GM23338 (cell line): ENCODE measurements around the gene RGS7. TPM values are rescaled to one million over a fixed set of nuclear protein-coding genes. Genes with fewer than 3 reads are reported as not detected.

Experiments used
- ATAC-seq: fragments of 200-7000 bp; cut with Tn5 transposase; 3 replicates; pipeline ENCODE4 v1.9.1; 2020
- DNase-seq: peaks from one replicate; pipeline ENCODE4 v3.0.0-alpha.2; 2015; ENCODE audit warnings: low spot score
- H2AFZ ChIP-seq: fragments of 200-600 bp; sonication (generic); 2 replicates; pipeline ENCODE4 v1.8.0; 2016; ENCODE audit warnings: antibody characterized with exemption, mild to moderate bottlenecking, moderate library complexity
- H3F3A ChIP-seq: fragments of 200-600 bp; sonication (generic); replicated peaks from 2 replicates; pipeline ENCODE4 v1.8.0; 2017; ENCODE audit warnings: antibody characterized with exemption, mixed run types, low read depth
- H3K27ac ChIP-seq: fragments of 200-600 bp; sonication (generic); 2 replicates; pipeline ENCODE4 v1.6.1; 2016; ENCODE audit warnings: low read depth
- H3K27me3 ChIP-seq: fragments of 200-600 bp; sonication (generic); 2 replicates; pipeline ENCODE4 v1.8.0; 2016; ENCODE audit warnings: mild to moderate bottlenecking, mixed run types, moderate library complexity; ENCODE audit not compliant: insufficient read depth
- H3K36me3 ChIP-seq: fragments of 200-600 bp; sonication (generic); 2 replicates; pipeline ENCODE4 v1.8.0; 2016; ENCODE audit warnings: mild to moderate bottlenecking; ENCODE audit not compliant: insufficient read depth
- H3K4me1 ChIP-seq: fragments of 200-600 bp; sonication (generic); 2 replicates; pipeline ENCODE4 v1.8.0; 2016; ENCODE audit warnings: mild to moderate bottlenecking, moderate library complexity; ENCODE audit not compliant: insufficient read depth
- H3K4me2 ChIP-seq: fragments of 200-600 bp; sonication (generic); 2 replicates; pipeline ENCODE4 v1.7.1; 2017; ENCODE audit warnings: mixed run types
- H3K4me3 ChIP-seq: fragments of 200-600 bp; sonication (generic); 2 replicates; pipeline ENCODE4 v1.6.1; 2016; ENCODE audit warnings: mixed run types
- H3K79me2 ChIP-seq: fragments of 200-600 bp; sonication (generic); replicated peaks from 2 replicates; pipeline ENCODE4 v1.8.0; 2017; ENCODE audit warnings: mild to moderate bottlenecking; ENCODE audit not compliant: insufficient read depth
- H3K9me2 ChIP-seq: fragments of 200-600 bp; sonication (generic); 2 replicates; pipeline ENCODE4 v1.8.0; 2017; ENCODE audit not compliant: insufficient read depth
- H4K20me1 ChIP-seq: fragments of 200-600 bp; sonication (generic); replicated peaks from 2 replicates; pipeline ENCODE4 v1.8.0; 2017; ENCODE audit warnings: mild to moderate bottlenecking; ENCODE audit not compliant: insufficient read depth
- H3K27ac Mint-ChIP-seq: 2 replicates; pipeline ENCODE4 v1.8.0; 2020; ENCODE audit warnings: inconsistent platforms, mild to moderate bottlenecking, moderate library complexity, mixed read lengths
- H3K27me3 Mint-ChIP-seq: 3 replicates; pipeline ENCODE4 v1.8.0; 2022; ENCODE audit warnings: low read depth, mild to moderate bottlenecking, moderate library complexity, mixed read lengths, inconsistent platforms; ENCODE audit not compliant: insufficient read depth, poor library complexity
- H3K36me3 Mint-ChIP-seq: 3 replicates; pipeline ENCODE4 v1.8.0; 2021; ENCODE audit warnings: low read depth, mild to moderate bottlenecking, inconsistent platforms, moderate library complexity, mixed read lengths
- H3K4me1 Mint-ChIP-seq: 3 replicates; pipeline ENCODE4 v1.8.0; 2020; ENCODE audit warnings: mild to moderate bottlenecking, inconsistent platforms, mixed read lengths
- H3K4me3 Mint-ChIP-seq: 3 replicates; pipeline ENCODE4 v1.8.0; 2021; ENCODE audit warnings: moderate library complexity, mild to moderate bottlenecking, inconsistent platforms, mixed read lengths
- H3K9me3 Mint-ChIP-seq: 3 replicates; pipeline ENCODE4 v1.8.0; 2020; ENCODE audit warnings: moderate library complexity, mild to moderate bottlenecking, inconsistent platforms, mixed read lengths
- CTCF ChIP-seq, 2 experiments: fragments of 200-600 bp in 1 of 2; sonication (generic) in 1 of 2; conservative IDR thresholded peaks; 2 replicates each; pipeline versions ENCODE4 v1.5.1 to v1.6.1; 2016 to 2017; ENCODE audit warnings: antibody characterized with exemption in 2 of 2, low read depth in 2 of 2, mild to moderate bottlenecking in 2 of 2, moderate library complexity in 1 of 2
- ETS1 ChIP-seq: IDR thresholded peaks from 2 replicates; pipeline ENCODE4 v1.6.1; 2016; ENCODE audit warnings: antibody characterized with exemption
- EZH2phosphoT487 ChIP-seq: fragments of 200-600 bp; sonication (generic); IDR thresholded peaks from one replicate; pipeline ENCODE4 v1.8.1; 2018; ENCODE audit warnings: antibody characterized with exemption; ENCODE audit not compliant: unreplicated experiment
- NANOG ChIP-seq: IDR thresholded peaks from 2 replicates; pipeline ENCODE4 v1.6.1; 2016; ENCODE audit warnings: antibody characterized with exemption, borderline replicate concordance
- REST ChIP-seq: IDR thresholded peaks from one replicate; pipeline ENCODE4 v1.6.1; 2018; ENCODE audit warnings: antibody characterized with exemption; ENCODE audit not compliant: unreplicated experiment
- STAT1 ChIP-seq: IDR thresholded peaks from one replicate; pipeline ENCODE4 v1.6.1; 2016; ENCODE audit warnings: antibody characterized with exemption; ENCODE audit not compliant: unreplicated experiment
- ZNF114 ChIP-seq: fragments of 250-450 bp; sonication (Bioruptor Pico); IDR thresholded peaks from 2 replicates; pipeline ENCODE4 v1.5.0; 2020; ENCODE audit warnings: mild to moderate bottlenecking, moderate library complexity
- ZNF331 ChIP-seq: fragments of 250-450 bp; sonication (Bioruptor Pico); IDR thresholded peaks from 2 replicates; pipeline ENCODE4 v1.5.0; 2020; ENCODE audit warnings: low read depth, mild to moderate bottlenecking, moderate library complexity
- ZNF462 ChIP-seq: fragments of 250-450 bp; sonication (Bioruptor Pico); IDR thresholded peaks from 2 replicates; pipeline ENCODE4 v1.5.0; 2020; ENCODE audit warnings: mild to moderate bottlenecking, moderate library complexity
- polyA plus RNA-seq: library from polyadenylated mRNA; unstranded; fragments of >200 nt; fragmentation: Nextera tagmentation; extraction: Ambion mirVana; gene quantifications from 2 replicates; pipeline ENCODE4 v1.2.1, GENCODE V29; 2016
- total RNA-seq: library from RNA; depleted of rRNA; stranded (reverse); fragments of >200 nt; shearing (Covaris generic); gene quantifications from 2 replicates; pipeline ENCODE4 v1.2.3, GENCODE V29; 2014

Gene RGS7
- total and polyA plus RNA-seq, 2 experiments from 2014 or later: 2.0 to 2.2 TPM

DNA sequence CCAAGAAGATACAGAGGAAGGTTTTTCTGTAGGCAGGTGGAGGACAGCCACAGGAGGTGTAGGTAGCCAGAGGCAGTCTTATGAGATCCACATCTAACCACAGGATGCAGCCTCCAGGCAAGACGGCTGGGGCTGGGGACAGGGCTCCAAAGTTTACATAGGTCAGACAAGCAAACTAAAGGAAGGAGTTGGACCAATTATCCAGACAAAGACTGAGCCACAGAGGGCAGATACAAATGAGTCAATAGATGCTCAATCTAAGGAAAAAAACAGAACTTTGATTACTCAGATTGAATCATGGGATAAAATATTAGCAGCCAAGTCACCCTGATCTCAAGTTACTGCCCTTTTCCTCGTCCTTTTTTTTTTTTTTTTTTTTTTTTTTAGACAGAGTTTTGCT, 91.6 kb downstream of the RGS7 start (continued):
- no peak for TF ChIP-seq ZNF462

DNA sequence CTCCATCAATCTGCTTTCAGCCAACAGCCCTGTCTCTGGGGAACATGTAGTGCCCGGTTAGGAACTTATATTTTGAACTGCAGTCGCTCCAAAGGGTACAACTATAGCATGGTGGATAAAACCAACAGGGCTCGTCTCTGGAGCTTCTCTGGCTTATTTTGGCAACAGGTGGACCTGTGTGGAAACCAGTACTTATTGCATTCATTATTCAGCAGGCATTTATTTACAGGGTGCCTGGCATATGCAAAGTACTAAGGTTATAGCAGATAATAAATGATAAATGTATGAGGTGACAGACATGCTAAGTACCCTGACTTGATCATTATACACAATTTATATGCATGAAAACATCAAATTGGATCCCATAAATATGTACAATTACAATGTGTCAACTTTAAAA, 93.7 kb downstream of the RGS7 start:
- Histone ChIP-seq H3K27me3 (no peaks in the 10 kb centered on the region), H3K4me1 (peaks cover 7% of the 10 kb centered on the region), H3K27ac (no peak overlapping the region), H2AFZ (no peak overlapping the region), H3F3A (no peaks in the 10 kb centered on the region), H3K79me2 (no peaks in the 10 kb centered on the region), H3K4me3 (no peak overlapping the region), H3K4me2 (no peak overlapping the region), H4K20me1 (no peaks in the 10 kb centered on the region), H3K36me3 (no peaks in the 10 kb centered on the region), H3K9me2 (no peaks in the 10 kb centered on the region)
- ATAC-seq (no peak), DNase-seq (no peak)
- Mint-ChIP-seq H3K36me3 (no peaks in the 10 kb centered on the region), H3K4me3 (no peak overlapping the region), H3K4me1 (no peaks in the 10 kb centered on the region), H3K9me3 (no peaks in the 10 kb centered on the region), H3K27me3 (peaks cover 2% of the 10 kb centered on the region), H3K27ac (no peak overlapping the region)
- TF ChIP-seq ZNF331 (CRISPR knock-in tag): no peak
- TF ChIP-seq EZH2phosphoT487: no peak
- TF ChIP-seq NANOG: no peak
- TF ChIP-seq ZNF114 (CRISPR knock-in tag): no peak
- no peak for TF ChIP-seq ETS1
- TF ChIP-seq CTCF (conservative IDR thresholded peaks at IDR 0.05; ENCODE audit: low read depth in 2 of 2): no peak
- no peak for TF ChIP-seq REST
- TF ChIP-seq STAT1: no peak
